DOHH2 (cell line): ENCODE results near the gene NLRP7.

Source experiments
- EZH2phosphoT487 ChIP-seq: fragments of 200-600 bp; sonication (generic); IDR thresholded peaks from 2 replicates; pipeline ENCODE4 v1.6.1; 2017; ENCODE audit warnings: borderline replicate concordance, mild to moderate bottlenecking, antibody characterized with exemption, low read length, moderate library complexity, mixed read lengths
- TF ChIP-seq, protein P1 (sequence below): fragments of 200-600 bp; sonication (generic); IDR thresholded peaks from one replicate; pipeline ENCODE4 v1.5.1; 2014; ENCODE audit warnings: antibody characterized with exemption, mild to moderate bottlenecking, low read depth, low read length; ENCODE audit not compliant: poor library complexity, severe bottlenecking

DNA sequence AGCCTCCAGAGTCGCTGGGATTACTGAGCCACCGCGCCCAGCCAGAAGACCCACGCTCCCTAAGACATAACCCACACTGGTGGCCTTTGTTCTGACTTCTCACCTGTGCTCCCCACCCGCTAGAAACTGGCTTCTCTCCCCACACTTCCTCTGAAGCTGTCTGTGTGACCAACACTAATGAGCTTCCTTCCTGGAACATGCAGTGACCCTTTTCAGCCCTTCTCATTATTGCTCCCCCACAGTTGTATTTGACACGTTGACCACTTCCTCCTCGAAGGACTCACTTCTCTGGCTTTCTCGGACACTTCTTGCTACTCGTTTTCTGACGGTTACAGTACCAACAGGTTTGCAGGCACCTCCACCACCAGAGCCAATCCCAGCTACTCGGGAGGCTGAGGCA is 30.5 kb downstream of the NLRP7 start:
- TF ChIP-seq, protein P1, sequence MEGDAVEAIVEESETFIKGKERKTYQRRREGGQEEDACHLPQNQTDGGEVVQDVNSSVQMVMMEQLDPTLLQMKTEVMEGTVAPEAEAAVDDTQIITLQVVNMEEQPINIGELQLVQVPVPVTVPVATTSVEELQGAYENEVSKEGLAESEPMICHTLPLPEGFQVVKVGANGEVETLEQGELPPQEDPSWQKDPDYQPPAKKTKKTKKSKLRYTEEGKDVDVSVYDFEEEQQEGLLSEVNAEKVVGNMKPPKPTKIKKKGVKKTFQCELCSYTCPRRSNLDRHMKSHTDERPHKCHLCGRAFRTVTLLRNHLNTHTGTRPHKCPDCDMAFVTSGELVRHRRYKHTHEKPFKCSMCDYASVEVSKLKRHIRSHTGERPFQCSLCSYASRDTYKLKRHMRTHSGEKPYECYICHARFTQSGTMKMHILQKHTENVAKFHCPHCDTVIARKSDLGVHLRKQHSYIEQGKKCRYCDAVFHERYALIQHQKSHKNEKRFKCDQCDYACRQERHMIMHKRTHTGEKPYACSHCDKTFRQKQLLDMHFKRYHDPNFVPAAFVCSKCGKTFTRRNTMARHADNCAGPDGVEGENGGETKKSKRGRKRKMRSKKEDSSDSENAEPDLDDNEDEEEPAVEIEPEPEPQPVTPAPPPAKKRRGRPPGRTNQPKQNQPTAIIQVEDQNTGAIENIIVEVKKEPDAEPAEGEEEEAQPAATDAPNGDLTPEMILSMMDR: no peak
- no peak for TF ChIP-seq EZH2phosphoT487
